HG02943 (cell line): ENCODE results near the gene KPNA5.

Experiments used
- ATAC-seq: cut with Tn5 transposase; IDR thresholded peaks from one replicate; pipeline ENCODE4 v1.9.1; 2021; ENCODE audit warnings: mild to moderate bottlenecking, low read depth, moderate library complexity; ENCODE audit not compliant: unreplicated experiment

Gene KPNA5

GRCh38 chr6:116779573-116780164 lies 98.7 kb downstream of the KPNA5 start:
- no peak for ATAC-seq

- ATAC-seq: no peak
These were observed 102.8 kb downstream of the KPNA5 start for GRCh38 chr6:116783852-116784251.
